ENCODE data around the gene RIC8B.

RIC8B gene

GRCh38 chr12:106801167-106801708 lies 26.8 kb downstream of the RIC8B start:
- DNase-seq (ENCODE audit: low read depth in 3 of 3, low spot score in 1 of 3) = no peak

DNA sequence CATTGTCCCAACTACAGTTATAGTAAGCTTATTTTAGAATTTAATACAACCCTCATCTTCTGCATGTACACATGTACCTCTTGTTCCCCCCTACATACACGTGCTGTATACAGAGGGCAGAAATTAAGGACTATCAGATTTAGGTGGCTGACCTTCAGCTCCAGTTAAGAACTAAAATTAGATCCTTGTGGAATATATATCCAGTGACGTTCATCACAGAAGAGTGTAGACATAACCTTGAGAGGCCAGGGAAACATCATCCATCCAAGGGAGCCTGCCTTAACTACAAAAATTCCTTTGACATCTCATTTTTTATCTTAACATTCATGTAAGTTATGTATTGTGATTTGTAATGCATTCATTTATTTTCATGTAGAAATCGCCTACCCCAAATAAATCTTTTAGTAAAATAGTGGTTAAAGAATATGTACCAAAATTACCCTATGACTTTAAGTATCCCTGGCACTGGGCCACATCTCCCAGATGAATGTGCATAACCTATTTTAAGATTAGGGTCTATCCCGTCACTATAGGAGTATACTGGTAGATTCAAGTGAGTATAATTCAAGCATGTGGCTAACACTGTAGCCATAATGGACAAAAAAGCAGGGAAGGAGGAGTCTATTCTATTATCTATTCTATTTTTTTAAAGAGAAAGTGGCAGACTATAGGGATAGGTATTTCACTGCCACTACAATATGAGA lies 27.5 kb downstream of the RIC8B start:
- no peak for DNase-seq (ENCODE audit: low read depth in 3 of 3, low spot score in 1 of 3)

DNA sequence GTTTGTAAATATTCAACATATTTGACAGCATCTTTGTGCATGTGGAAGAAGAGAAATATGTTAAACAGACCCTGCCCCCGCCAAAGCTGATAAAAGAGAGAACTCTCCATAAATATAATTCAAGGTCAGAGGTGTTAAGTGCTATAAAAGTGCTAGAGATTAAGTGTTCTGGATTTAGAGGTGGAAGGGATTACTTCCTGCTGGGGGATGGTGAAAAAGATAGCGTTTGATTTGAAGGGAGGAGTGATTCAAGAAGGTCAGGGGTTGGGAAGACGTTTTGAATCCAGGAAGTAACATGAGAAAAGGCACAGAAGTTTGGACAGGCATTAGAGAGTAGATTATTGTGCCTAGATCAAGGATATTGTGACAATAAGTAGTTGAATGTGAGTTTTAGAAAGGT lies 30.2 kb downstream of the RIC8B start:
- no peak for DNase-seq (ENCODE audit: low read depth in 3 of 3, low spot score in 1 of 3)

DNA sequence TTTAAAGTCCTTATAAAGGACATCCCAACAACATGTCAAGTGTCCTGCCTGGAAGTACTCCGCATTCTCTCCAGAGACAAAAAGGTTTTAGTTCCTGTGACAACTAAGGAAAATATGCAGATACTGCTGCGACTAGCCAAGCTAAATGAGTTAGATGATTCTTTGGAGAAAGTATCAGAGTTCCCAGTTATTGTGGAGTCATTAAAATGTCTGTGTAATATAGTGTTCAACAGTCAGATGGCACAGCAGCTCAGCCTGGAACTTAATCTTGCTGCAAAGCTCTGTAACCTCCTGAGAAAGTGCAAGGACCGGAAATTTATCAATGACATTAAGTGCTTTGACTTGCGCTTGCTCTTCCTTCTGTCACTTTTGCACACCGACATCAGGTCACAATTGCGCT lies 40.2 kb downstream of the RIC8B start:
- DNase-seq (ENCODE audit: low read depth in 3 of 3, low spot score in 1 of 3) = no peak

DNA sequence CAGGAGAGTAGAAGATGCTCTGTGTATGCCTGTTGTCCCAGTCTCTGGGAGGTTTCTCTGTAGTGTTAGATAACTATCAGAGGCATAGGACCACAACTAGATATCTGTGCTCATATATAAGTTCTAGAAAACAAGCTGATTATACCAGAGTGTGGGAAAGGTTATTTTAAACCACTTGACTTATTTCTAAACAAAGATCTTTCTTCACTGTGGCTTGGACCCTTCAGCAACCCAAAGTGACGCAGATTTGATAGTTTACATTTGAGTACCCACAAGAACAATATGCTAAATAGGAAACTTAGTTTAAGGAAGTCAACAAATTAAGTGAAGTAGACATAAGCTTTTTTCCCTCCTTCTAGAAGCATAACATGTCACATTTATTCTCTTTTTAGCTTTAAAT lies 41.3 kb downstream of the RIC8B start:
- no peak for DNase-seq (ENCODE audit: low read depth in 3 of 3, low spot score in 1 of 3)

DNA sequence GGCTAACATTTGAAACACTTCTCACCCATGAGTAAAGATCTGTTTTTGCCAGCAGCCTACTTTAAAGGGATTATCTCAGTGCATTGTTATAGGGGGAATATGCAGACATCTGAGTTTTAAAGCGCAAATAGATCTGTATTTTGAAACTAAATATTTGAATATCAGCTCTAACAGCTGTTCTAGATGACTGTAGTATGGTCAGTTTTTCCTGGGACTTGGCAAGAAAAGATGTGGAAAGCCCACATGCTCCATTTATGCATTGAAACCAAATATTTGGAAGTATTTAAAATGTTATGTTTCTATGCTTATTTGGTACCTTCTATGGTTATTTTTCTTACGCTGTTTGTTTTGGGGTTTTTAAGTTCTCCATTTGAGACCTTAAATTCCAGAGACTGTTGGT lies 41.7 kb downstream of the RIC8B start:
- DNase-seq (ENCODE audit: low read depth in 3 of 3, low spot score in 1 of 3) = no peak

DNA sequence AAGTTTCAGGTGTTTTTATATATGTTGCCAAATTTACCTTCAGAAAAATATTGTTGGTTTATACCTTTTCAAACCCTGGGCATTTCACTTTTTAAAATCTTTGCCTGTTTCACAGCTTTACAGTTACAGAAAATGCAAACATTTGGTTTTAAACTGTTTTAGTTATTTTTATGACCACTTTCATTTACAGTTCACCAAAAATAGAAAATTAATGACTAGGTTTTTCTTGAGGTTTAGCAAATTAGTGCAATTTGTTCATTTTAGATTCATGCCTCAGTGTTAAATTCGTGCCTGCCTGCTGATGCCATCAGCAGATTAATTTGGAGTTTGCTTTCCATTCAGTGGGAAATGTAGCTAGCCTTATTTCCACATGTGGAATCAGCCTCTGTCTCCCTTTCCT lies 45.5 kb downstream of the RIC8B start:
- DNase-seq (ENCODE audit: low read depth in 3 of 3, low spot score in 1 of 3) = no peak

- no peak for DNase-seq (ENCODE audit: low read depth in 3 of 3, low spot score in 1 of 3)
These were observed 57.2 kb downstream of the RIC8B start for GRCh38 chr12:106831699-106832098.

GRCh38 chr12:106837782-106838181 lies 63.3 kb downstream of the RIC8B start:
- no peak for DNase-seq (ENCODE audit: low read depth in 3 of 3, low spot score in 1 of 3)

DNA sequence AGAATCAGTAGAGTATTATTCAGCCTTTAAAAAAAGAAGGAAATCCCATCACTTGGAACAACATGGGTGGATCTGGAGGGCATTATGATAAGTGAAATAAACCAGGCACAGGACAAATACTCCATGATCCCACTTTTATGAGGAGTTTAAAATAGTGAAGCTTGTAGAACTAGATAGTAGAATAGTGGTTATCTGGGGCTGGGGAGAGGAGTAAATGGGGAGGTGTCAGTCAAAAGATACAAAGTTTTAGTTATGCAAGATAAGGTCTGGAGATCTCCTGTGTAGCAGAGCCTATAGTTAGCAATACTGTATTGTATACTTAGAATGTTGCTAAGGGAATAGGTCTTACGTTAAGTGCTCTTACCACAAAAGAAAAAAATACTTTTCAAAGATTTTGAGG lies 64.9 kb downstream of the RIC8B start:
- no peak for DNase-seq (ENCODE audit: low read depth in 3 of 3, low spot score in 1 of 3)

- DNase-seq (ENCODE audit: low read depth in 3 of 3, low spot score in 1 of 3) = no peak
These were observed 65.8 kb downstream of the RIC8B start for GRCh38 chr12:106840243-106840642.

DNA sequence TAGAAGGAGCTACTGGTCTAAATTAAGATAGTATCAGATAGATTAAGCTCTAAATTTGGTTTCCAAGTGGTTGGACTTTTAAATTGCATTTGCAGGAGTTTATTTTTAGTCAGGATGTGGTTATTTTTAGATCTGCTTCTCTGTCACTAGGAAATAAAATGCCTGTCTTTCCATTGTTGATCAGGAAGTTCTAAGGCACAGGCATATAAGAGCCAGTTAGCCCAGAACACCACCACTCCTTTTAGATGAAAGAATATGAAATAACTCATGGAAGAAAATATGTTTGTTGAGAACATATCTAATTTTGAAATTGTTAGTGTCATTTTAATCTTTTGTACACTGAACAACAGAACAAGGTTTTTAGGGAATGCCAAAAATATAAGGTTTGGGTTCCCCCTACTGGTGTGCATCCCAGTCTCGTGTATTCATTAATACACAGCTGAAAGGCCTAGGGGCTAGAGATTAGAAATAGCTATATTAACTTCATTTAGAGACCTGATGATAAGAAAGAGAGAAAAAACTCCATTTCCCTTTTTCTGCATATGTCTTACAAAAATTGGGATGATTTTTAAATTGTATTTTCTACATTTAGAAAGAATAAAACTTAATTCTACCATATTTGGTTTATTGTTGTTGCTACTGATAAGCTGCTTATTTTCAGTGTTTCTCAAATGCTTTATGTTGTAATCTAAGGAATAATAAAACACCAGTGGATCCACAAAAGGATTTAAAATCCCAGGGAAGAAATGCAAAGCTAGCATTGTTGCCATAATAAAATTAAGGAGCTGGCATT lies 67.2 kb downstream of the RIC8B start:
- DNase-seq (ENCODE audit: low read depth in 3 of 3, low spot score in 1 of 3) = peak in 1 of 3 donors; percentile 7

GRCh38 chr12:106845902-106846301 lies 71.4 kb downstream of the RIC8B start:
- no peak for DNase-seq (ENCODE audit: low read depth in 3 of 3, low spot score in 1 of 3)

GRCh38 chr12:106847861-106848260 lies 73.4 kb downstream of the RIC8B start:
- DNase-seq (ENCODE audit: low read depth in 3 of 3, low spot score in 1 of 3) = no peak

DNA sequence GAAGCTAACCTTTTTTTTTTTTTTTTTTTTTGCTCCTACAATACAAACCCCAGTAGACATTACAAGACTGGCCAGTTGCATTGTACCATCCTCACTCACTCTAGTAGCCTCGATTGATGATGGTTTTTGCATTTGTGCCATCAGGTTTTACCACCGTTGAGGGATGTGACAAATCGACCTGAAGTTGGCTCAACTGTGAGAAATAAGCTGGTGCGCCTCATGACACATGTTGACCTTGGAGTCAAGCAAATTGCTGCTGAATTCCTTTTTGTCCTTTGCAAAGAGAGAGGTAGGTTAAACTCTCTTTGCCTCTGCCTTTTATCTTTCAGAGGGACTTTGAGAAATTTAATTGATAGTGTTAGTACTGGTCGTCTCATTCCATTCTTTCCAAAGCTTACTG lies 76.8 kb downstream of the RIC8B start:
- no peak for DNase-seq (ENCODE audit: low read depth in 3 of 3, low spot score in 1 of 3)

- DNase-seq (ENCODE audit: low read depth in 3 of 3, low spot score in 1 of 3) = no peak
These were observed 80.2 kb downstream of the RIC8B start for GRCh38 chr12:106854723-106855122.

- DNase-seq (ENCODE audit: low read depth in 3 of 3, low spot score in 1 of 3) = no peak
These were observed 80.8 kb downstream of the RIC8B start for GRCh38 chr12:106855221-106855758.

- DNase-seq (ENCODE audit: low read depth in 3 of 3, low spot score in 1 of 3) = no peak
These were observed 87.8 kb downstream of the RIC8B start for GRCh38 chr12:106861984-106862916.

DNA sequence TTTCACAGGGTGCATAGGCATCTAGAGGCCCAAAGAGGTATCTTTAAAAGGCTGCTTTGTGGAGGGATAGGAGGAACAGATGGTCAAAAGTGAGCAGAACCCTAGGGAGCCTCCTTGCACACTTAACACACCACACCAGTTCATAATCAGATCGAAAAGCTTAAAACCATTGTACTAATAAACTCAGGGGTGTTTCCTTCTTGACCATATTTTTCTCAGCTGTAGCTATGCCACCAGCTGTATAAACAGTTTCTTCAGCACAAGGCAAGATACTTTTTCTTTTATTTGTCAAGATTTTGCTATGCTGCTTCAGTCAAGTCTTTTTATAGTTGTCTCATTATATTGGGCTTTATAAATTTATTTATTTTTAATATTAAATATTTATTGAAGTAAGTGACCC lies 88.7 kb downstream of the RIC8B start:
- DNase-seq (ENCODE audit: low read depth in 3 of 3, low spot score in 1 of 3) = no peak

- DNase-seq (ENCODE audit: low read depth in 3 of 3, low spot score in 1 of 3) = no peak
These were observed 91.2 kb downstream of the RIC8B start for GRCh38 chr12:106865683-106866082.

DNA sequence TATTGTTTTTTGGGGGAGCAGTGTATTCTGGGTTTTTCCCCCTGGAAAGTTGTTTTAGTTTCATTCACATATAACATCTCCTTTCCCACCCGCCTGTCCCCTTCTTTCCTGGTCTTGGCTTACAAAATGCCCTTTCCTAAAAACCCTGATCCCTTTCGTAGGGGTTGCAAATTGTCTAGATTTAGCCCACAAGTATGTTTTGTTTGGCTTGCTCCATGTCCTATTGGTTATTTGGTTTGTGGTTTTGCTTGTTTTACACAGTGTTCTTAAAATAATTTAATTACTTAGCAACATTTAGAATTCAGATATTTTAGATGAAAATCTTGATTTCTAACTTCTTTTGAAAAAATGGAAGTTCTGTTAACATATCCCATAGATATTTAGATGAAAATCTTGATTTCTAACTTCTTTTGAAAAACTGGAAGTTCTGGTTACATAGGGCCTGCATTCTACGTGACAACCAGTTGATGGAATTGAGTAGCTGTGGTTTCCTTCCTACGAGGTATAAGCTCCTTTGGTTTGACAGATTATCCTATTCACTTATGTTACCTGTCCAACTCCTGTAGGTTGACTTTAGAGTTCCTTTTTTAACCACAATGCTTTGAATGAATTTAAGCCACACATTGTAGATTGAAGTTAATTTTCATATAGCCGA lies 92.1 kb downstream of the RIC8B start:
- DNase-seq (ENCODE audit: low read depth in 3 of 3, low spot score in 1 of 3) = no peak
